ENCODE data around the gene PCYT1B.

PCYT1B gene

DNA sequence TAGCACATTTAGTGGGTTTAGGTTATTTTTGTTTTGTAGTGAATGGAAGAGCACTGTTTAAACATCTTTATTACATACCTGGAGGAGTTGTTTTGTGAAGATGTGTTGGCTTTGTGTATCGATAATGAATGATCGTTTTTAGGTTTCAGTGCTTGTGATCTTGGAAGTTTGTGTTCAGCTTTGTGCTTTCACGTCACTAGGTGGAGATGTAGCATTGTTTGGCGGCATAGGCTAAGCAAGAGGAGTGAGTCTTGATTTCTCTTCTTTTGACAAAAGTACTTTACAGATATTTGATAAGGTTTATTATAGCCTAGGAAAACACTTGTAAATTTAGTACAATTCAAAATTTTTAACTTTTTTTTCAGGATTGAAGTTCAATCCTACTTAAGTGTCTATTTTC, 131.7 kb downstream of the PCYT1B start:
- peak; percentile 40 for DNase-seq

DNA sequence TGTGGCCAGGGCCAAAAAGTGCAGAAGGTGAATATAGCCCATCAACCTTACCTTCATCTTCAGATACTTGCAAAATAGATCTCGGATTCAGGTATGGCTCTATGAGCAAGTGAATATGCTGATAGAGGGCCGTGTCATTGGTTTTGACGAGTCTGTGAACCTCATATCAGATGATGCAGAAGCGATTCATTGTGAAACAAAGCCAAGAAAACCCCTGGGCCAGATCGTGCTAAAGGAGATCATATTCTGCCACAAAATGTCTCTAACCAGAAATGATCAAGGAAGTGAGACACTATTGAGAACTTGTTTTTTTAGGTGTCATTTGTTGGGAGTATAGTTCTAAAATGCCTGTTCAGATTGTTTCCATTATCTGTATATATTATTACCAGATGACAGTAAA, 133.7 kb downstream of the PCYT1B start:
- DNase-seq, result no peak

DNA sequence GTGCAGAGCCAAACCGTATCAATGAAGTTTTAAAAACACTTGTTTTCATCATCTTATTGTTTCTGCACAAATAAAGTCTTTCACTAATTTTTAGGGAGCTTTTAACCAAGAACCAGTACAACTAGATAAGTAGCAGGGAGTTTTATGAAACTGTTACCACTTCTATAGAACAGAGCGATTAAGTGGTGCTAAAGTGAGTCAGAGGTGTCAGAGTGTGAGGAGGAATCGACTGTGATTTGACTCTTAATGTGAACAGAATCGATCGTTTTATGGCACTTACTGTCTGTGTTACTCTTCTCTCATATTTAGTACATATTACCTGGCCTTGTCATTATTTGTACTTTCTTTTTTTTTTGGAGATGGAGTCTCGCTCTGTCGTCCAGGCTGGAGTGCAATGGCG, 138.8 kb downstream of the PCYT1B start:
- no peak for DNase-seq

Measured in NCI-H2227 treated with DMSO at 0.1 percent for 48 hours (cell line).